HepG2 (cell line): ENCODE data around the gene HIPK2. TPM values are rescaled to one million over a fixed set of nuclear protein-coding genes. Genes with fewer than 3 reads are reported as not detected.

Source experiments
- ATAC-seq: fragments of 200-7000 bp; cut with Tn5 transposase; 3 replicates; pipeline ENCODE4 v1.9.1; 2020; ENCODE audit warnings: mild to moderate bottlenecking, moderate library complexity
- BruUV-seq: library from RNA; stranded (reverse); fragments of 400-500 nt; replicated peaks from 2 replicates; lab custom pipeline; 2021; lab: Mats Ljungman, UMichigan
- CTCF ChIA-PET: fragments of 300-600 bp; formaldehyde crosslinking; extraction: SDS; loops from one replicate; lab custom pipeline; 2021; ENCODE audit warnings: low total read pairs, inconsistent platforms, low intra/inter-chr PET ratio; lab: Yijun Ruan, JAX
- POLR2A ChIA-PET: fragments of 350-600 bp; sonication (Branson Sonifier 250); formaldehyde crosslinking; loops from one replicate; lab custom pipeline; 2020; ENCODE audit warnings: antibody characterized with exemption, inconsistent platforms; lab: Yijun Ruan, JAX
- DNase-seq: peaks from one replicate; pipeline ENCODE4 v3.0.0-alpha.2; 2015; ENCODE audit warnings: low spot score
- FAIRE-seq: peaks from 3 replicates; lab custom pipeline; 2011; peaks lifted over from hg19 to GRCh38; lab: Jason Lieb, UNC
- H2AFZ ChIP-seq: one replicate; pipeline ENCODE4 v1.6.1; 2011; ENCODE audit warnings: low read length, inconsistent platforms
- H3K27ac ChIP-seq: fragments of 300-600 bp; 3 replicates; pipeline ENCODE4 v1.8.0; 2011; ENCODE audit warnings: mixed run types, mild to moderate bottlenecking, mixed read lengths, low read length, inconsistent platforms; ENCODE audit not compliant: insufficient read depth; ENCODE audit errors: extremely low read length
- H3K27me3 ChIP-seq, 2 experiments: fragments of 200-600 bp in 1 of 2; 2 replicates in 1 of 2; 3 replicates in 1 of 2; pipeline versions ENCODE4 v1.6.0 to v1.8.0; 2011; ENCODE audit warnings: low read length in 2 of 2, mild to moderate bottlenecking in 2 of 2, moderate library complexity in 2 of 2, inconsistent platforms in 1 of 2; ENCODE audit not compliant: insufficient read depth in 2 of 2, control insufficient read depth in 1 of 2
- H3K36me3 ChIP-seq, 2 experiments: fragments of 200-600 bp in 1 of 2; replicated peaks in 1 of 2; 2 replicates in 1 of 2; 3 replicates in 1 of 2; pipeline versions ENCODE4 v1.5.1 to v1.8.0; 2011; ENCODE audit warnings: low read length in 2 of 2, inconsistent platforms in 1 of 2; ENCODE audit not compliant: insufficient read depth in 2 of 2, control insufficient read depth in 1 of 2
- H3K4me1 ChIP-seq: 2 replicates; pipeline ENCODE4 v1.5.1; 2012; ENCODE audit warnings: low read length, inconsistent platforms; ENCODE audit not compliant: insufficient read depth
- H3K4me2 ChIP-seq: 2 replicates; pipeline ENCODE4 v1.6.0; 2011; ENCODE audit warnings: low read depth, low read length, inconsistent platforms
- H3K4me3 ChIP-seq, 3 experiments: fragments of 200-600 bp in 1 of 3; sonication (generic), shearing (Covaris generic) in 1 of 3; replicated peaks in 1 of 3; 2 replicates each; pipeline ENCODE4 v1.5.1; 2011 to 2016; ENCODE audit warnings: low read length in 3 of 3, inconsistent platforms in 2 of 3, low read depth in 2 of 3, mild to moderate bottlenecking in 2 of 3, control low read depth in 1 of 3, mixed read lengths in 1 of 3; ENCODE audit not compliant: insufficient read depth in 1 of 3
- H3K79me2 ChIP-seq: one replicate; pipeline ENCODE4 v1.6.1; 2011; ENCODE audit warnings: low read length, inconsistent platforms; ENCODE audit not compliant: insufficient read depth
- H3K9ac ChIP-seq: 2 replicates; pipeline ENCODE4 v1.6.0; 2011; ENCODE audit warnings: mild to moderate bottlenecking, low read depth, low read length, inconsistent platforms; ENCODE audit not compliant: insufficient read depth
- H3K9me3 ChIP-seq: 2 replicates; pipeline ENCODE4 v1.5.1; 2012; ENCODE audit warnings: mild to moderate bottlenecking, low read length
- H4K20me1 ChIP-seq: 2 replicates; pipeline ENCODE4 v1.6.0; 2011; ENCODE audit warnings: inconsistent platforms, mild to moderate bottlenecking, low read length, moderate library complexity; ENCODE audit not compliant: insufficient read depth
- BRD4 ChIP-seq: sonication (generic); formaldehyde crosslinking; IDR thresholded peaks from 2 replicates; pipeline ENCODE4 v1.4.0; 2020; ENCODE audit warnings: missing genetic modification reagents
- GABPA ChIP-seq, 2 experiments: IDR thresholded peaks; 2 replicates each; pipeline ENCODE4 v1.6.1; 2011 to 2016; ENCODE audit warnings: low read depth in 2 of 2, low read length in 1 of 2, missing biosample characterization in 1 of 2, missing genetic modification characterization in 1 of 2
- NR0B2 ChIP-seq: sonication (generic); formaldehyde crosslinking; IDR thresholded peaks from 2 replicates; pipeline ENCODE4 v1.4.0; 2020; ENCODE audit warnings: mild to moderate bottlenecking, missing genetic modification reagents
- NR2F1 ChIP-seq, 2 experiments: fragments of 450-650 bp in 1 of 2; formaldehyde crosslinking in 1 of 2; IDR thresholded peaks; 2 replicates each; pipeline versions ENCODE4 v1.5.0 to v1.6.1; 2016 to 2020; ENCODE audit warnings: mild to moderate bottlenecking in 1 of 2, missing compliant biosample characterization in 1 of 2, missing genetic modification reagents in 1 of 2, moderate library complexity in 1 of 2
- PREB ChIP-seq: sonication (generic); formaldehyde crosslinking; IDR thresholded peaks from 2 replicates; pipeline ENCODE4 v1.4.0; 2020; ENCODE audit warnings: missing genetic modification reagents
- RAD21 ChIP-seq: fragments of 450-650 bp; formaldehyde crosslinking; IDR thresholded peaks from 2 replicates; pipeline ENCODE4 v1.5.0; 2020; ENCODE audit warnings: mild to moderate bottlenecking
- RELA ChIP-seq: sonication (generic); formaldehyde crosslinking; IDR thresholded peaks from 2 replicates; pipeline ENCODE4 v1.4.0; 2020; ENCODE audit warnings: missing genetic modification reagents
- SPEN ChIP-seq: sonication (generic); formaldehyde crosslinking; IDR thresholded peaks from 2 replicates; pipeline ENCODE4 v1.5.1; 2020; ENCODE audit warnings: low read depth, mild to moderate bottlenecking, missing genetic modification reagents
- ZBTB1 ChIP-seq: sonication (generic); formaldehyde crosslinking; IDR thresholded peaks from 2 replicates; pipeline ENCODE4 v1.4.0; 2020; ENCODE audit warnings: missing genetic modification reagents, borderline replicate concordance
- ZFP36 ChIP-seq: fragments of 150-350 bp; IDR thresholded peaks from 2 replicates; pipeline ENCODE4 v1.6.1; 2018; ENCODE audit warnings: borderline replicate concordance, low read length, low read depth; ENCODE audit not compliant: partially characterized antibody
- ZKSCAN5 ChIP-seq: sonication (generic); formaldehyde crosslinking; IDR thresholded peaks from 2 replicates; pipeline ENCODE4 v1.5.1; 2020; ENCODE audit warnings: mild to moderate bottlenecking, missing genetic modification reagents
- ZMAT5 ChIP-seq: sonication (generic); formaldehyde crosslinking; IDR thresholded peaks from 2 replicates; pipeline ENCODE4 v1.5.0; 2020; ENCODE audit warnings: mild to moderate bottlenecking, low read depth, missing genetic modification reagents, borderline replicate concordance
- ZNF326 ChIP-seq: sonication (generic); formaldehyde crosslinking; IDR thresholded peaks from 2 replicates; pipeline ENCODE4 v1.4.0; 2020; ENCODE audit warnings: missing genetic modification reagents, borderline replicate concordance
- ZNF543 ChIP-seq: sonication (generic); formaldehyde crosslinking; IDR thresholded peaks from 2 replicates; pipeline ENCODE4 v1.4.0; 2020; ENCODE audit warnings: mild to moderate bottlenecking, missing genetic modification reagents
- WGBS: methylation state at CpG from one replicate; pipeline ENCODE4 v1.1.6; 2017; ENCODE audit warnings: low lambda C conversion rate; 5-methylcytosine and 5-hydroxymethylcytosine counted together
- in situ Hi-C: cut with HindIII; loops from 2 replicates; pipeline ENCODE4 v1.10.0; 2017; ENCODE audit warnings: low pct_unique_long_range_greater_than_20kb; ENCODE audit not compliant: extremely low pct_ligation_motif_present
- intact Hi-C: fragments of 100-400 bp; cut with micrococcal nuclease; formaldehyde crosslinking; loops from one replicate; pipeline ENCODE4 v1.10.0; 2022; ENCODE audit not compliant: unreplicated experiment
- polyA plus RNA-seq, 8 experiments: library from polyadenylated mRNA; depleted of rRNA in 3 of 8; stranded (reverse) in 7 of 8; unstranded in 1 of 8; fragments of >200 nt; fragmentation: Illumina TruSeq in 4 of 8; extraction: Trizol in 4 of 8; gene quantifications; 2 replicates each; pipeline versions ENCODE4 v1.2.1 to v1.2.3, GENCODE V29; 2011 to 2016; ENCODE audit warnings: low read depth in 4 of 8, missing spikeins in 1 of 8, mixed read lengths in 1 of 8; ENCODE audit not compliant: insufficient read depth in 1 of 8
- total RNA-seq, 5 experiments: library from RNA; depleted of rRNA; stranded (reverse); fragments of >200 nt; fragmentation: Illumina TruSeq; extraction: Trizol; gene quantifications; 2 replicates each; pipeline ENCODE4 v1.2.3, GENCODE V29; 2016; ENCODE audit warnings: low read depth in 1 of 5

HIPK2 gene
- total and polyA plus RNA-seq, 2 of the 13 experiments (the other 11 are each of a cell fraction or from before 2014, with no cell fraction given) = 14.4 to 20.2 TPM

- TF ChIP-seq ZNF326 (CRISPR knock-in tag) (no peak), ZNF543 (CRISPR knock-in tag) (no peak), GABPA (IDR thresholded peaks at IDR 0.05; ENCODE audit: low read depth, low read length) (no peak), GABPA (CRISPR knock-in tag; IDR thresholded peaks at IDR 0.05; ENCODE audit: low read depth) (no peak), ZFP36 (no peak), RAD21 (CRISPR knock-in tag) (no peak)
These were observed 35.4 kb upstream of the HIPK2 start (continued) for GRCh38 chr7:139813151-139813550.

DNA sequence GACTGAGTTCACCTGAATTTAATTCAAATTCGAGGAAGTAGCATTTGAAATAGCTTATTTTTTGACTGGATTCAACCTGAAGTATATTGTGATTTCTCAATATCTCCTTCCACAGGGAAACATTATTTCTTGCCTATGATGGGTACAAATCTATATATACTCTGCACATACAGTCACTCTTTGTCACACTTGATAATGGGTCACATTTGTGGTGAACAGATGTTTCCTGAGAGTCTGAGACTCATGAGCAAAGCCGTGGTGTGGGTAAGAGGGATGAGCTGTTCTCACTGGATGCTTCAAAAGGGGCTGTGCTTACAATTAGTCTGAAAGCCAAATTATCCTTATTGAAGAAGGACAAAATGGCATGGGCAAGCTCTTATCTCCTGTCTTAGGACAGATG is 33.3 kb upstream of the HIPK2 start:
- H3K27me3 ChIP-seq = no peaks in the 10 kb centered on the region
- H3K4me1 ChIP-seq = peaks cover 15% of the 10 kb centered on the region
- ChIA-PET POLR2A (no interaction called here), CTCF (no interaction called here)
- no peak overlapping the region for H3K4me2 ChIP-seq
- no TSS peak for BruUV-seq
- no peaks in the 10 kb centered on the region for H3K79me2 ChIP-seq
- in situ Hi-C loops (no loop called here), intact Hi-C loops (no loop called here)
- H3K27ac ChIP-seq = no peak overlapping the region
- no peak overlapping the region for H2AFZ ChIP-seq
- no peaks in the 10 kb centered on the region for H3K36me3 ChIP-seq
- no peak overlapping the region for H3K4me3 ChIP-seq
- WGBS = 2% methylated on average over 2 of the region's 2 CpGs
- H3K9me3 ChIP-seq = no peaks in the 10 kb centered on the region
- ATAC-seq (no peak), FAIRE-seq (no peak), DNase-seq (no peak)
- TF ChIP-seq NR2F1 (CRISPR knock-in tag; IDR thresholded peaks at IDR 0.05) (no peak), RELA (CRISPR knock-in tag) (no peak), PREB (CRISPR knock-in tag) (no peak), ZNF326 (CRISPR knock-in tag) (no peak), ZKSCAN5 (no peak), ZBTB1 (CRISPR knock-in tag) (no peak), BRD4 (no peak), SPEN (CRISPR knock-in tag) (no peak), ZMAT5 (no peak), NR0B2 (no peak)
- H3K9ac ChIP-seq = no peak overlapping the region
- no peaks in the 10 kb centered on the region; the same call in 1 of the 2 replicates for H4K20me1 ChIP-seq
